H54 (cell line): ENCODE data around the gene TMPRSS12.
"Not testable (repeated sequence)": the region's sequence is repeated elsewhere in the genome, so short reads cannot be mapped to it uniquely, and the experiment has no call there.

Source experiments
- DNase-seq: peaks from one replicate; pipeline ENCODE4 v3.0.0; 2011; ENCODE audit warnings: low spot score, mixed read lengths; ENCODE audit not compliant: insufficient read length
- FAIRE-seq: peaks from 3 replicates; lab custom pipeline; 2011; peaks lifted over from hg19 to GRCh38; lab: Jason Lieb, UNC
- POLR2A ChIP-seq: IDR thresholded peaks from 2 replicates; pipeline ENCODE4 v1.6.1; 2011; ENCODE audit warnings: low read depth, mild to moderate bottlenecking, low read length

Gene TMPRSS12

DNA sequence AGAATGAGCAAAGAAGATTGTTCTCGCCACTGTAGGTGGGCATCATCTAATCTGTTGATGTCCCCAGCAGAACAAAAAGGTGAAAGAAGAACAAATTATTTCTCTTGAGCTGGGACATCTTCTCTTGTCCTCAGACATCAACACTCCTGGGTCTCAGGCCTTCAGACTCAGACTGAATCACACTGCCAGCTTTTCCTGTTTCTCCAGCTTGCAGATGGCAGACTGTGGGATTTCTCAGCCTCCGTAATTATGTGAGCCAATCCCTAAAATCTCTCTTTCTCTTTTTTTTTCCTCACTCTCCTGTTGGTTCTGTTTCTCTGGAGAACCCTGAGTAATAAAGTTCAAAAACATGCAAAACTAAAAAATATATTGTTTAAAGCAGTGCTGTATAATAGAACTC, 3.7 kb upstream of the TMPRSS12 start:
- DNase-seq (no peak), FAIRE-seq (no peak)

DNA sequence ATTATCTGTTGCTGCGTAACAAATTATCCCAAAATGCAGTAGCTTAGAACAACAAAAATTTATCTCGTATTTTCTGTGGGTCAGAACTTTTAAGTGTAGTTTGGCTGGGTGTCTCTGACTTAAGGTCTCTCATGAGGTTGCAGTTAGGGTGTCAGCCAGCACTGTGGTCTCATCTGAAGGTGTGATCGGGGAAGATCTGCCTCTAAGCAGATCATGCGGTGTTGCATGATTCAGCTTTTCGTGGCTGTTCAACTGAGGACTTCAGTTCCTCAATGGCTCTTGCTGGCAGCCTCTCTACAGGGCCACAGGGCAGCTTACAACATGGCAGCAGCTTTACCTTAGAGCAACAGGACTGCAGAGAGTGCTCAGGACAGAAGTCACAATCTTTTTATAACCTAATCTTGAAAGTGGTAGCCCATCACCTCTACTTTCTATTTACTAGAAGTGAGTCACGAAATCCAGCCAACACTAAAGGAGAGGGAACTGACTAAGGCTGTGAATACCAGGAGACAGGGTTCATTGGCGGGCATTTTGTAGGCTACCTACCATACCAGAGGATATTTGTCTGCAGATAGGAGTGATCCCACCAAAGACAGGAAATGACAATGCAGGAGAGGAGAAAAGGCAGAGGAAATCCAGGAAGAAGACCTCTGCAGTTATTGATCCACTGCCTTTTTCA, 1.8 kb upstream of the TMPRSS12 start:
- DNase-seq (no peak), FAIRE-seq (no peak)
- TF ChIP-seq POLR2A, result no peak

More for the DNA sequence above, 3.7 kb upstream of the TMPRSS12 start:
- TF ChIP-seq POLR2A, result no peak

DNA sequence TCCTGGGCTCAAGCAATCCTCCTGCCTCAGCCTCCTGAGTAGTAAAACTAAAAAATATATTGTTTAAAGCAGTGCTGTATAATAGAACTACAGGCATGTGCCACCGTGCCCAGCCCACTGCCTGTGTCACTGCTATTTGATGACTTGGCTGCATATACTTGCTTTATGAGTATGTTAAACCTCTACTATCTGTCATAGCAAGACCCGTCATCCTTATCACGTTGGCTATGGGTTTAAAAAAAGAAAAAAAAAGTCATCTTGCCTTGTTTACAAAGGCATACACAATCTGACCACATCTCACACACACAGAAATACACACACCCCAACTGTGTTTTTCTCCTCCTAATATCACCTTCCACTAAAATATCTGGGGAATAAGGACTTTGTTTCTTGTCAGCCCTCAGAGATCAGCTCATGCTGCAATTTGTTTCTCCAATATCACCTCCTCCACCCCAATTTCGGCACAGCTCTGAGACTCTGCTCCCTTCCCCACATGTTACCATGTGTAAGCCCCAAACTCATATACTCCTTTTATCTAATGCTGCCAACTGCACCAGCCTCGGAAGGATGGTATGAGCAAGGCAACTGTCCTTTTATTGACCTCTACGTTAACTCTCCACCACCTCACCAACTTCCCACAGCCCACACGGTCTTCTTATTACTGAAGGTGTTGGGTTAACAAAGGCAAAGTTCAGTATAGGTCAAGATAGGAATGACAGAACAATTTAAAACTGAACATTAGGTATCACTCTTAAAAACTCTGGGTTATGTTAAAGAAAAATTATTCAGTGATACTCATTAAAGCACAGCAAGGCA, 802 bp upstream of the TMPRSS12 start:
- TF ChIP-seq POLR2A, result no peak
- DNase-seq (no peak), FAIRE-seq (no peak)

DNA sequence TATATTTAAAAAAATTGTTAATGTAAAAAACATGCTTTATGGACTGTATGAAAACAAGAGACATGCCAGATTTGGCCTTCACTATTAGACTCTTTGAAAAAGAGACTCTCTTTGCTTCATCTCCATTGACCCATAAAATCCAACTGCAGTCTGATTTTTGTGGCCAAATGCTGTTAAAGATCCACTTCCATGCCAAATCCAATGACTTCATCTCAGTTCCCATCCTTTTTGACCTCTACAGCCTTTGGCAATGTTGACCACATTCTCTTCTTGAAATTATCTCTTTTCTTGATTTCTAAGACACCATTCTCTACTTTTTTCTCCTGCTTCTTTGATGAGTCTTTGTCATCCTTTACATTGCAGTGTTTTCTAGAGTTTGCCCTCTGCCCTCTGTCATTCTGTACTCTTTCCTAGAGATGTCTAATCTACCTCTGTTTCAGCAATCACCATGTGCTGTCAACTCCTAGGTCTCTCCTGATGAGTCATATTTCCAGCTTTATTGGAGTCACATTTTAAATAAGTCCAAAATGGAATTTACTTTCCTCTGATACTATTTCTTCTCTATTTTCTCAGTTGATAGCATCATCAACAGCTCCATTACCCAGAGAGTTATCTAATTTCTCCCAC, 2.4 kb downstream of the TMPRSS12 start:
- TF ChIP-seq POLR2A, result no peak
- FAIRE-seq (no peak), DNase-seq (no peak)

DNA sequence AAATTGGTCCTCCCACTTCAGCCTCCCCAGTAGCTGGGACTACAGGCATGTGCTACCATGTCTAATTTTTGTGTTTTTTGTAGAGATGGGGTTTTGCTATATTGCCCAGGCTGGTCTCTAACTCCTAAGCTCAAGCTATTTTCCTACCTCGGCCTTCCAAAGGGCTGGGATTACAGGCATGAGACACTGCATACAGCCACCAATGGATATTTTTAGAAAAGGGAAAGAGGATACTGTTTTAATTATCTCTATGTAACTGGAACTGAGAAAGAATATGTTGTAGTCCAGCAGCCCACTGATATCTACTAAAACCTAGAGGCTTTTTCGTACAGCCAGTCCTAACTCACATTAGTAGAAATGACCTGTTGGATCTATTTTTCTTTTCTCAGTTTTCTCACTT, 6.2 kb downstream of the TMPRSS12 start:
- DNase-seq, result no peak
- TF ChIP-seq POLR2A, result no peak
- no peak for FAIRE-seq

DNA sequence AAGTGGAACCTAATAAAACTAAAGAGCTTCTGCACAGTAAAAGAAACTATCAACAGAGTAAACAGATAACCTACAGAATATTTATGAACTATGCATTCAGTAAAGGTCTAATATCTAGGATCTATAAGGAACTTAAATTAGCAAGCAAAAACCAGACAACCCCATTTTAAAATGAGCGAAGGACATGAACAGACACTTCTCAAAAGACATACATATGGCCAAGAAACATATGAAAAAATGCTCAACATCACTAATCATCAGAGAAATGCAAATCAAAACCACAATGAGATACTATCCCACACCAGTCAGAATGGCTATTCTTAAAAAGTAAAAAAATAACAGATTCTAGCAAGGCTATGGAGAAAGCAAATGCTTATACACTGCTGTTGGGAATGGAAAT, 12.5 kb downstream of the TMPRSS12 start:
- DNase-seq, FAIRE-seq: not testable (repeated sequence)

DNA sequence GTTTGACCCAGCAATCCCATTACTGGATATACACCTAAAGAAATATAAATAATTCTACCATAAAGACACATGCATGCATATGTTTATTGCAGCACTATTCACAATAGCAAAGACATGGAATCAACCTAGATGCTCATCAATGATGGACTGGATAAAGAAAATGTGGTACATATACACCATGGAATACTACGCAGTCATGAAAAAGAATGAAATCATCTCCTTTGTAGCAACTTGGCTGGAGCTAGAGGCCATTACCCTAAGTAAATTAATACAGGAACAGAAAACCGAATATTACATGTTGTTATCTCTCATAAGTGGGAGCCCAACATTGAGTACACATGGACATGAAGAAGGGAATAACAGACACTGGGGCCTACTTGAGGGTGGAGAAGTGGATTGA, 13.0 kb downstream of the TMPRSS12 start:
- DNase-seq, FAIRE-seq: not testable (repeated sequence)

DNA sequence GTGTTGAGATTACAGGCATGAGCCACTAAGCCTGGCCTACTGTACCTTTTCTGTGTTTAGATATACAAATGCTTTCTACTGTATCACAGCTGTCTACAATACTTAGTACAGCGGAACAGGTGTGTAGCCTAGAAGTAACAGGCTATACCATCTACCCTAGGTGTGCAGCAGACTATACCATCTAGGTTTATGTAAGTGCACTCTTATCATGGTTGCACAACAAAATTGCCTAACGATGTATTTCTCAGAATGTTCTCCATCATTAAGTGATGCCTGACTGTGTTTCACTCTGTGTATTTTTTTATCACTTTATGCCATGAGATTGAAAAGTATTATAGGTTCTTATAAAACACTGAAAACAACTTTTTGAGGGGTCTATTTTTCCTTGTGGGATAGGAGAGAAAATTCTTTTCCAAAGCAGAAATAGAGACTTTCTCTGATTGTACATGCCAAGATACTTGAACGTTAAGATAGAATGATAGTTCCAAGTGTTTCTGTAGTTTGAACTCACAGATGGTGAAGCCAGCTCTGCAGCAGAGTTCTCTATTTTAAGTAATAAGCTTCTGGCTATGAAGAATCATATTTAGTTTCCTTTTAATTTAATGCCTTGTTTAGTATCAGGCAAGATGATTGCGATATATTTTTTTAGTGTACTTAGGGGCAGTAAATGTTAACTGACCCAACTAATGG, 17.0 kb downstream of the TMPRSS12 start:
- no peak for TF ChIP-seq POLR2A
- DNase-seq (no peak), FAIRE-seq (no peak)

DNA sequence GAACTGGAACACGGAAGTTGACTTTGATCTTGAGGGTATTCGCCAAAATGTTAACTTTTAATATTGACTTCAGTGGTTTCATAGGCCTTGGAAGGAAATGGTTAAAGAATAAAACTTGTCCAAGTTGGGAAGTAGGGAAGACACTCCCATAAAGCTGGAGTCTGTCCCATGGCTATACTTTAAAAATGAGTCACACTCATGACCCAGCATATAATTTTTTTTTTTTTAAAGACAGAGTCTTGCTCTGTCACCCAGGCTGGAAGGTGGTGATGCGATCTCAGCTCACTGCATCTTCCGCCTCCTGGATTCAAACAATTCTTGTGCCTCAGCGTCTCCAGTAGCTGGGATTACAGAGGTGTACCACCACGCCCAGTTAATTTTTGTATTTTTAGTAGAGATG, 19.6 kb downstream of the TMPRSS12 start:
- DNase-seq (peak; percentile 54), FAIRE-seq (peak; percentile 73)
- TF ChIP-seq POLR2A, result no peak

DNA sequence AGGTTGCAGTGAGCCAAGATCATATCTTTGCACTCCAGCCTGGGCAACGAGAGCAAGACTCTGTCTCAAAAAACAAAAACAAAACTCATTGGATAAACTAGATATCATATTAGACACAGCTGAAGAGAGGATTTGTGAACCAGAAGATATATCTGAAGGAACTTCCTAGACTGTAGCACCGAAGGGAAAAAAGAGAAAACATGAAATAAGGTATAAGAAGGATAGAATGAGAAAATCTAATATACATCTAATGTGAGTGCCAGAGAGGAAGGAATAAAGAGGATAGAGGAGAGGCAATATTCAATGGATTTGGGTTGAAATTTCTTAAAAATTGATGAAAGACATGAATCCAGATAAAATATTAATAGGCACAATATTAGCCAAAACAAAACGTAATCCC, 22.5 kb downstream of the TMPRSS12 start:
- DNase-seq, result no peak
- FAIRE-seq, result no peak
- TF ChIP-seq POLR2A, result no peak

DNA sequence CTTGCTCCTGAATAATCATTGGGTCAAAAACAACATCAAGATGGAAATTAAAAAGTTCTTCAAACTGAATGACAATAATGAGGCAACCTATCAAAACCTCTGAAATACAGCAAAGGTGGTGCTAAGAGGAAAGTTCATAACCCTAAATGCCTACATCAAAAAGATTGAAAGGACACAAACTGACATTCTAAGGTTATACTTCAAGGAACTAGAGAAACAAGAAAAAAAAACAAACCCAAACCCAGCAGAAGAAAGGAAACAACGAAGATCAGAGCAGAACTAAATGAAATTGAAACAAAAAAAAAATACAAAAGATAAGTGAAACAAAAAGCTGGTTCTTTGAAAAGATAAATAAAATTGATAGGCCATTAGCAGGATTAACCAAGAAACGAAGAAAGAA, 26.2 kb downstream of the TMPRSS12 start:
- DNase-seq, FAIRE-seq: not testable (repeated sequence)

DNA sequence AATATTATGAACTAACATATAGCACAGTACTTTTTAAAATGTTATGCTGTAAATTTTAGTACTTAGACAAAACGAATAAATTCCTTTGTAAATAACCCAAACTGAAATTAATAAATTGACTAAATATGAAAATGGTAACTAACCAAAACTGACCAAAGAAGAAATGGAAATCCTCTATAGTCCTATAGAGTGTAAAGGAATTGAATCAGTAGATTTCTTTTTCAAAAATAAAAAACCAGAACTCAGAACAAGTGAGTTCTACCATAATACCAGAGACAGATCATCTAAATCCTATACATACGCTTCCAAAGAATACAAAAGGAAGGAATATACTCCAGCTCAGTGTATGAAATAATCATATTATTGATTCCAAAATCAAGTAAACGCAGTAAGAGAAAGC, 39.8 kb downstream of the TMPRSS12 start:
- DNase-seq (no peak), FAIRE-seq (no peak)
- TF ChIP-seq POLR2A, result no peak

DNA sequence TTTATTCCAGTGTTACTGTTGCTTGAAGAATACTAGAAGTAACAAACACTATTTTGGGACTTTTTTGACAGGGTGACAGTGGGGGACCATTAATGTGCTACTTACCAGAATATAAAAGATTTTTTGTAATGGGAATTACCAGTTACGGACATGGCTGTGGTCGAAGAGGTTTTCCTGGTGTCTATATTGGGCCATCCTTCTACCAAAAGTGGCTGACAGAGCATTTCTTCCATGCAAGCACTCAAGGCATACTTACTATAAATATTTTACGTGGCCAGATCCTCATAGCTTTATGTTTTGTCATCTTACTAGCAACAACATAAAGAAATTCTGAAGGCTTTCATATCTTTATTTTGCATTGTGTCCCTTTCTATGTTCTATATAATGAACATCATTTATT, 44.5 kb downstream of the TMPRSS12 start:
- DNase-seq (no peak), FAIRE-seq (no peak)
- no peak for TF ChIP-seq POLR2A

DNA sequence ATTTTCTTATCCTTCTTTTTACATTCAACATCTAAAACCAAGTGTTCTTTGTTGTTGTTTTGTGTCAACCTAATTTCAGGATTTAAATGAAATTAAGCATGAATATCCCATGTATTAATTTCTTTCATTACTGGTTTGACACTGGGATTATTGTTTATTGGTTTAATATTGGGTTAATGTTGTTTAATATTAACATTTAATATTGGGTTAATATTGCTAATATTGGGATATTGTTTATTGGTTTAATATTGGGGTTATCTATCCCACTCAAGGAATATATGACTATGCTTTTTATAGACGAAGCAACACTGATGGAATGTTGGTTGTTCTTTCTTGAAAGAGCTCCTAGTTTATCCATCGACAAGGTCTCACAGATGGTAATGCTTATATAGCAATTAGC, 45.9 kb downstream of the TMPRSS12 start:
- no peak for DNase-seq
- no peak for TF ChIP-seq POLR2A
- FAIRE-seq, result no peak
